ENCODE measurements around the gene ANLN. TPM values are rescaled to one million over a fixed set of nuclear protein-coding genes. Genes with fewer than 3 reads are reported as not detected.

ANLN gene
- total and polyA plus RNA-seq, 2 experiments from 2014 or later, result 8.2 to 31.3 TPM

DNA sequence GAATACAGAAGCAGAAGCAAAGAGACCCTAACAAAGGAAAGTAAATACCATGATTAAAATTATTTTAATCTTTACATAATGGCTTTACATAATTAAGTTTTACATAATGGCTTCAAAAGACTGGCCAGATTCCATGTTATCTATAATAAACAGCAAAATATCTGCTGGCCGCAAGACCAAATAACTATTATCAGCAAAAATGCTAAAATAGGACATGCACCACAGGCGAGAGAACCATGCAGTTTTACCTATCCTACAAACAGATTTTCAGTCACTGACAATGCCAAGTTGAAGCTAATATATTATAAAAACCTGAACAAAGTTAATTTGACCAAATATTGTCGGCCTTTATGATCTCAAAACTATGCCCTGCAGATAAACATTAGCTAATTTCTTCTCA lies 34.2 kb upstream of the ANLN start:
- no peak overlapping the region for H2AFZ ChIP-seq
- no peaks in the 10 kb centered on the region for H3K4me1 ChIP-seq (ENCODE audit: insufficient read depth)
- H3K4me2 ChIP-seq, result no peak overlapping the region
- TF ChIP-seq EZH2 (IDR thresholded peaks at IDR 0.05; ENCODE audit: borderline replicate concordance) (no peak), EZH2phosphoT487 (IDR thresholded peaks at IDR 0.05; ENCODE audit: low read depth, severe bottlenecking, unreplicated experiment) (no peak)
- TF ChIP-seq, protein P1, sequence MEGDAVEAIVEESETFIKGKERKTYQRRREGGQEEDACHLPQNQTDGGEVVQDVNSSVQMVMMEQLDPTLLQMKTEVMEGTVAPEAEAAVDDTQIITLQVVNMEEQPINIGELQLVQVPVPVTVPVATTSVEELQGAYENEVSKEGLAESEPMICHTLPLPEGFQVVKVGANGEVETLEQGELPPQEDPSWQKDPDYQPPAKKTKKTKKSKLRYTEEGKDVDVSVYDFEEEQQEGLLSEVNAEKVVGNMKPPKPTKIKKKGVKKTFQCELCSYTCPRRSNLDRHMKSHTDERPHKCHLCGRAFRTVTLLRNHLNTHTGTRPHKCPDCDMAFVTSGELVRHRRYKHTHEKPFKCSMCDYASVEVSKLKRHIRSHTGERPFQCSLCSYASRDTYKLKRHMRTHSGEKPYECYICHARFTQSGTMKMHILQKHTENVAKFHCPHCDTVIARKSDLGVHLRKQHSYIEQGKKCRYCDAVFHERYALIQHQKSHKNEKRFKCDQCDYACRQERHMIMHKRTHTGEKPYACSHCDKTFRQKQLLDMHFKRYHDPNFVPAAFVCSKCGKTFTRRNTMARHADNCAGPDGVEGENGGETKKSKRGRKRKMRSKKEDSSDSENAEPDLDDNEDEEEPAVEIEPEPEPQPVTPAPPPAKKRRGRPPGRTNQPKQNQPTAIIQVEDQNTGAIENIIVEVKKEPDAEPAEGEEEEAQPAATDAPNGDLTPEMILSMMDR (IDR thresholded peaks at IDR 0.05; ENCODE audit: poor library complexity), result no peak
- no peaks in the 10 kb centered on the region for H3K36me3 ChIP-seq (replicated peaks; ENCODE audit: insufficient read depth, low read depth)
- no peak overlapping the region for H3K4me3 ChIP-seq
- H3K9me3 ChIP-seq (ENCODE audit: low read depth), result no peaks in the 10 kb centered on the region
- no peaks in the 10 kb centered on the region for H3K79me2 ChIP-seq
- H3K27ac ChIP-seq, result no peak overlapping the region
- 74% methylated on average over 3 of the region's 3 CpGs for WGBS (ENCODE audit: low lambda C conversion rate, missing lambda C conversion rate)
- H3K27me3 ChIP-seq, result no peaks in the 10 kb centered on the region
- no peaks in the 10 kb centered on the region for H3K9me2 ChIP-seq (replicated peaks; ENCODE audit: insufficient read depth)
- DNase-seq (ENCODE audit: low spot score), result no peak
- H4K20me1 ChIP-seq (ENCODE audit: insufficient read depth, poor library complexity, severe bottlenecking), result no peaks in the 10 kb centered on the region

GRCh38 chr7:36357054-36357453 lies 32.6 kb upstream of the ANLN start:
- Histone ChIP-seq H3K9me2 (replicated peaks; ENCODE audit: insufficient read depth) (no peaks in the 10 kb centered on the region), H3K79me2 (no peaks in the 10 kb centered on the region), H3K4me3 (no peak overlapping the region), H4K20me1 (ENCODE audit: insufficient read depth, poor library complexity, severe bottlenecking) (no peaks in the 10 kb centered on the region), H3K9me3 (ENCODE audit: low read depth) (no peaks in the 10 kb centered on the region), H3K4me1 (ENCODE audit: insufficient read depth) (no peaks in the 10 kb centered on the region), H2AFZ (no peak overlapping the region), H3K27me3 (no peaks in the 10 kb centered on the region), H3K27ac (no peak overlapping the region), H3K36me3 (replicated peaks; ENCODE audit: insufficient read depth, low read depth) (no peaks in the 10 kb centered on the region), H3K4me2 (no peak overlapping the region)
- DNase-seq (ENCODE audit: low spot score), result no peak
- TF ChIP-seq, protein P1 (IDR thresholded peaks at IDR 0.05; ENCODE audit: poor library complexity), result no peak
- TF ChIP-seq EZH2phosphoT487 (IDR thresholded peaks at IDR 0.05; ENCODE audit: low read depth, severe bottlenecking, unreplicated experiment) (no peak), EZH2 (IDR thresholded peaks at IDR 0.05; ENCODE audit: borderline replicate concordance) (no peak)
- 81% methylated on average over 3 of the region's 3 CpGs for WGBS (ENCODE audit: low lambda C conversion rate, missing lambda C conversion rate)

DNA sequence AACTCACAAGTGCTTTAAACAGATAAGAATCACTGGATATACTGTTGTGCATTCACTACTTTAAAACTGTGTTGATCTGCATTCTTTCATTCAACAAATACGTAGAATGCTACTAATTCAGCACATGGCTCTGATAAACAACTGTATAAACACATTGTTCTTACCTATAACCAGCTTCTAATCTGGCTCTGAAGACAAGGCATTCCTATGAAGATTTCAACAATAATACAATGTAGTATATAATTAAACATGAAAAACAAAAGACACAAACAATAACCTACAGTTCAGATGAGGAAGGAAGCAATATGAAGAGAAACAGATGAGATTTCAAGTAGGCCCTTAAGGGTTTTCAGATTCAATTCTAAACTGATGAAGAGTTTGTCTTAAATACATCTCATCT lies 31.1 kb upstream of the ANLN start:
- no peaks in the 10 kb centered on the region for H3K27me3 ChIP-seq
- H4K20me1 ChIP-seq (ENCODE audit: insufficient read depth, poor library complexity, severe bottlenecking), result no peaks in the 10 kb centered on the region
- DNase-seq (ENCODE audit: low spot score), result no peak
- no peaks in the 10 kb centered on the region for H3K9me3 ChIP-seq (ENCODE audit: low read depth)
- no peaks in the 10 kb centered on the region for H3K4me1 ChIP-seq (ENCODE audit: insufficient read depth)
- 79% methylated on average over 1 of the region's 1 CpG for WGBS (ENCODE audit: low lambda C conversion rate, missing lambda C conversion rate)
- H3K4me3 ChIP-seq, result no peak overlapping the region
- no peak overlapping the region for H3K27ac ChIP-seq
- H3K9me2 ChIP-seq (replicated peaks; ENCODE audit: insufficient read depth), result no peaks in the 10 kb centered on the region
- H3K36me3 ChIP-seq (replicated peaks; ENCODE audit: insufficient read depth, low read depth), result no peaks in the 10 kb centered on the region
- no peaks in the 10 kb centered on the region for H3K79me2 ChIP-seq
- no peak overlapping the region for H2AFZ ChIP-seq
- TF ChIP-seq EZH2phosphoT487 (IDR thresholded peaks at IDR 0.05; ENCODE audit: low read depth, severe bottlenecking, unreplicated experiment) (no peak), EZH2 (IDR thresholded peaks at IDR 0.05; ENCODE audit: borderline replicate concordance) (no peak)
- TF ChIP-seq, protein P1 (IDR thresholded peaks at IDR 0.05; ENCODE audit: poor library complexity), result no peak
- H3K4me2 ChIP-seq, result no peak overlapping the region

- Histone ChIP-seq H3K79me2 (no peaks in the 10 kb centered on the region), H3K9me2 (replicated peaks; ENCODE audit: insufficient read depth) (no peaks in the 10 kb centered on the region), H3K27me3 (no peaks in the 10 kb centered on the region), H3K27ac (no peak overlapping the region), H3K4me3 (no peak overlapping the region), H3K36me3 (replicated peaks; ENCODE audit: insufficient read depth, low read depth) (no peaks in the 10 kb centered on the region), H3K4me1 (ENCODE audit: insufficient read depth) (no peaks in the 10 kb centered on the region), H3K4me2 (no peak overlapping the region), H2AFZ (no peak overlapping the region), H3K9me3 (ENCODE audit: low read depth) (no peaks in the 10 kb centered on the region), H4K20me1 (ENCODE audit: insufficient read depth, poor library complexity, severe bottlenecking) (no peaks in the 10 kb centered on the region)
- no peak for TF ChIP-seq EZH2phosphoT487 (IDR thresholded peaks at IDR 0.05; ENCODE audit: low read depth, severe bottlenecking, unreplicated experiment)
- TF ChIP-seq, protein P1 (IDR thresholded peaks at IDR 0.05; ENCODE audit: poor library complexity), result no peak
- no peak for TF ChIP-seq EZH2 (IDR thresholded peaks at IDR 0.05; ENCODE audit: borderline replicate concordance)
- DNase-seq (ENCODE audit: low spot score), result no peak
- WGBS (ENCODE audit: low lambda C conversion rate, missing lambda C conversion rate), result 44% methylated on average over 4 of the region's 4 CpGs
Measured at GRCh38 chr7:36360244-36360643, 29.4 kb upstream of the ANLN start.

All from hepatocyte (in vitro differentiated cells).